Osteocyte (in vitro differentiated cells): ENCODE measurements around the gene WWC2. TPM values are rescaled to one million over a fixed set of nuclear protein-coding genes. Genes with fewer than 3 reads are reported as not detected.

Source experiments
- DNase-seq: peaks from one replicate; pipeline ENCODE4 v3.0.0; 2021; ENCODE audit warnings: mixed read lengths; ENCODE audit not compliant: unreplicated experiment; ENCODE audit errors: extremely low spot score
- H3K27ac Mint-ChIP-seq: one replicate; pipeline ENCODE4 v1.8.0; 2021; ENCODE audit warnings: mild to moderate bottlenecking, mixed read lengths; ENCODE audit not compliant: unreplicated experiment
- H3K27me3 Mint-ChIP-seq: one replicate; pipeline ENCODE4 v1.8.0; 2021; ENCODE audit warnings: mixed read lengths; ENCODE audit not compliant: unreplicated experiment
- H3K36me3 Mint-ChIP-seq: one replicate; pipeline ENCODE4 v1.8.0; 2021; ENCODE audit warnings: mixed read lengths; ENCODE audit not compliant: unreplicated experiment
- H3K4me1 Mint-ChIP-seq: one replicate; pipeline ENCODE4 v1.8.0; 2021; ENCODE audit warnings: mixed read lengths; ENCODE audit not compliant: unreplicated experiment
- H3K4me3 Mint-ChIP-seq: one replicate; pipeline ENCODE4 v1.8.0; 2021; ENCODE audit warnings: mild to moderate bottlenecking, moderate library complexity, mixed read lengths; ENCODE audit not compliant: unreplicated experiment
- H3K9me3 Mint-ChIP-seq: one replicate; pipeline ENCODE4 v1.8.0; 2021; ENCODE audit warnings: mixed read lengths; ENCODE audit not compliant: unreplicated experiment
- CTCF ChIP-seq: fragments of 200-600 bp; sonication (generic); IDR thresholded peaks from 2 replicates; pipeline ENCODE4 v1.5.0; 2021; ENCODE audit warnings: antibody characterized with exemption, mild to moderate bottlenecking, moderate library complexity
- long read RNA-seq: library from polyadenylated mRNA; unstranded; transcript quantifications from one replicate; pipeline ENCODE4 v2.0.0, GENCODE V29; 2021
- total RNA-seq: library from RNA; stranded (reverse); gene quantifications from 2 replicates; pipeline ENCODE4 v1.2.1, GENCODE V29; 2021

Gene WWC2
- 47.2 and 53.5 TPM in 2 replicates for total RNA-seq
- long read RNA-seq, full-length matches to known transcripts: 4 of 33 reads
- long read RNA-seq, partial matches to known transcripts: 20 of 33 reads
- long read RNA-seq, other reads (novel, unspliced or antisense): 9 of 33 reads

- peaks cover 37% of the 10 kb centered on the region for H3K4me1 Mint-ChIP-seq
- no peaks in the 10 kb centered on the region for H3K27me3 Mint-ChIP-seq
- peak; percentile 96 for DNase-seq
- peak within 1 kb of the TSS; percentile 79 for H3K4me3 Mint-ChIP-seq
- H3K27ac Mint-ChIP-seq: peak within 1 kb of the TSS; percentile 68
- no peaks in the 10 kb centered on the region for H3K9me3 Mint-ChIP-seq
- no peaks in the 10 kb centered on the region for H3K36me3 Mint-ChIP-seq
- peak; percentile 22 for TF ChIP-seq CTCF
These were observed at the start of gene WWC2 for GRCh38 chr4:183098723-183099536. TSS of gene WWC2 (plus strand) at chr4:183099257. CDS start at chr4:183099492, 235 bp downstream.

GRCh38 chr4:183053681-183054080, 45.4 kb upstream of the WWC2 start:
- no peaks in the 10 kb centered on the region for H3K36me3 Mint-ChIP-seq
- no peaks in the 10 kb centered on the region for H3K4me1 Mint-ChIP-seq
- peaks cover 13% of the 10 kb centered on the region for H3K9me3 Mint-ChIP-seq
- H3K27me3 Mint-ChIP-seq: peaks cover 38% of the 10 kb centered on the region
- no peak overlapping the region for H3K27ac Mint-ChIP-seq
- DNase-seq: no peak
- no peak overlapping the region for H3K4me3 Mint-ChIP-seq
- no peak for TF ChIP-seq CTCF

- H3K4me3 Mint-ChIP-seq: no peak overlapping the region
- H3K36me3 Mint-ChIP-seq: no peaks in the 10 kb centered on the region
- DNase-seq: peak; percentile 19
- TF ChIP-seq CTCF: no peak
- H3K27me3 Mint-ChIP-seq: peaks cover 15% of the 10 kb centered on the region
- H3K27ac Mint-ChIP-seq: no peak overlapping the region
- H3K9me3 Mint-ChIP-seq: peaks cover 8% of the 10 kb centered on the region
- no peaks in the 10 kb centered on the region for H3K4me1 Mint-ChIP-seq
These were observed 41.8 kb upstream of the WWC2 start for GRCh38 chr4:183057255-183057654.

- no peak for DNase-seq
- no peak for TF ChIP-seq CTCF
- peaks cover 9% of the 10 kb centered on the region for H3K9me3 Mint-ChIP-seq
- H3K36me3 Mint-ChIP-seq: no peaks in the 10 kb centered on the region
- no peak overlapping the region for H3K27ac Mint-ChIP-seq
- peaks cover 6% of the 10 kb centered on the region for H3K27me3 Mint-ChIP-seq
- H3K4me3 Mint-ChIP-seq: no peak overlapping the region
- H3K4me1 Mint-ChIP-seq: peaks cover 6% of the 10 kb centered on the region
These were observed 39.3 kb upstream of the WWC2 start for GRCh38 chr4:183059797-183060196.

- Mint-ChIP-seq H3K4me1 (peaks cover 10% of the 10 kb centered on the region), H3K9me3 (peaks cover 14% of the 10 kb centered on the region), H3K27ac (no peak overlapping the region), H3K27me3 (no peaks in the 10 kb centered on the region), H3K4me3 (no peak overlapping the region), H3K36me3 (peaks cover 3% of the 10 kb centered on the region)
- TF ChIP-seq CTCF: no peak
- no peak for DNase-seq
These were observed 30.6 kb upstream of the WWC2 start for GRCh38 chr4:183068502-183068901.
